K562 (cell line): ENCODE data around the gene APOB.

Experiments
- ARHGAP35 ChIP-seq: fragments of 450-650 bp; IDR thresholded peaks from 2 replicates; pipeline ENCODE4 v1.6.1; 2018; ENCODE audit not compliant: partially characterized antibody
- EP300 ChIP-seq: IDR thresholded peaks from 2 replicates; pipeline ENCODE4 v1.6.1; 2012; ENCODE audit warnings: low read length, improper control_type of control experiment
- IRF2 ChIP-seq: sonication (generic); formaldehyde crosslinking; IDR thresholded peaks from 2 replicates; pipeline ENCODE4 v1.8.1; 2022; ENCODE audit warnings: mild to moderate bottlenecking, missing genetic modification reagents
- KLF13 ChIP-seq: fragments of 450-650 bp; IDR thresholded peaks from 2 replicates; pipeline ENCODE4 v1.6.1; 2016; ENCODE audit warnings: missing genetic modification characterization, low read depth, mild to moderate bottlenecking, missing compliant biosample characterization, moderate library complexity, borderline replicate concordance
- MTA3 ChIP-seq: fragments of 450-650 bp; formaldehyde crosslinking; IDR thresholded peaks from 2 replicates; pipeline ENCODE4 v1.6.1; 2017; ENCODE audit warnings: mild to moderate bottlenecking, borderline replicate concordance
- NCOA2 ChIP-seq, 2 experiments: fragments of 450-650 bp; IDR thresholded peaks; 2 replicates each; pipeline ENCODE4 v1.6.1; 2018; ENCODE audit warnings: mild to moderate bottlenecking in 2 of 2, moderate library complexity in 1 of 2; ENCODE audit not compliant: partially characterized antibody in 2 of 2
- POLR2A ChIP-seq: fragments of 450-650 bp; conservative IDR thresholded peaks from 2 replicates; pipeline ENCODE4 v1.6.1; 2016
- TARDBP ChIP-seq: fragments of 450-650 bp; IDR thresholded peaks from 2 replicates; pipeline ENCODE4 v1.6.1; 2016
- TF ChIP-seq, protein P1 (sequence below): sonication (generic); formaldehyde crosslinking; IDR thresholded peaks from 2 replicates; pipeline ENCODE4 v1.9.0; 2022; ENCODE audit warnings: mild to moderate bottlenecking, missing genetic modification reagents
- TF ChIP-seq, protein P2 (sequence below), 2 experiments: fragments of 450-650 bp; conservative IDR thresholded peaks; 2 replicates each; pipeline ENCODE4 v1.6.1; 2017; ENCODE audit warnings: mild to moderate bottlenecking in 2 of 2, moderate library complexity in 2 of 2
- TF ChIP-seq, protein P3 (sequence below), 3 experiments: IDR thresholded peaks in 2 of 3; conservative IDR thresholded peaks in 1 of 3; 2 replicates each; pipeline ENCODE4 v1.5.1; 2011 to 2012; ENCODE audit warnings: low read length in 3 of 3, mild to moderate bottlenecking in 3 of 3, control low read depth in 2 of 3, improper control_type of control experiment in 1 of 3, inconsistent platforms in 1 of 3, low read depth in 1 of 3, mixed read lengths in 1 of 3, moderate library complexity in 1 of 3; ENCODE audit not compliant: insufficient read depth in 2 of 3
- TF ChIP-seq, protein P4 (sequence below): sonication (generic); formaldehyde crosslinking; IDR thresholded peaks from 2 replicates; pipeline ENCODE4 v1.5.0; 2020; ENCODE audit warnings: missing genetic modification reagents

DNA sequence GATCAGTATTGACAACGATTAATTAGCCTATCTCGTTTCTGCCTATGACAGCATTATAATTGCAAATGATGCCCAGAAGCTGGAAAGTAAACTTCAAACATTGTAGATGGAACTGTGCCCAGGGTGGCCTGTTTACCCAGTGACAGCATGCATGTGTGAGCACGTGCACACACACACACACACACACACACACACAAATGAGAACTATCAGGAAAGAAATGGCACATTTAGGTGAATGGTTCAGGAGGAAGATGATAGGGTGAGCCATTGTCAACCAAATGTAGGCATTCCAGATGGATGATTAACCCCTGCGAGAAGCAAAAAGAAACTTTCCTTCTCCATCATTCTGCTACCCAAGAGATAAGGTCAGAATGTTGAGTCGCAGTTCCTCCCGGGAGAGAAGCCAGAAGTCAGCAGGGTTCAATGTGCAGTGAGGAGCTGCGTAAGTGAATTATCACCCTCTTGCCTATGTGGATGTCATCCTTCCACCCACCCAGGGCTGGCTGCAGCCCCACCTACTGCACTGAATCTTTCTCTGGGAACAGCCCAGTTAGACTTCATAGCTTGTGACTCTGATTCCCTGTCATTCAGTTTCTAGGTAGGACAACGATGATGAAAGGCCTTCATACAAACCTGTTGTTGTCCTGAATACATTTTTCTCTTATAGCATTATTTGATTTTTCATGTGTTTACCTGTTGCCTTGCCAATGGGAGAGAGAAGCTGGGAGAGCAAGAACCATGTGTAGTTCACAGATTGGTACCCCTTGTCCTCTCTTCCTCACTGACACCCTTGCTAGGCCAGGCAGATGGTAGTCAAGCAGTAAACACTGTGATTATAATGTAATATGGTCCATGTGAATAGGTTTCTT lies 3.5 kb upstream of the APOB start:
- TF ChIP-seq, protein P1, sequence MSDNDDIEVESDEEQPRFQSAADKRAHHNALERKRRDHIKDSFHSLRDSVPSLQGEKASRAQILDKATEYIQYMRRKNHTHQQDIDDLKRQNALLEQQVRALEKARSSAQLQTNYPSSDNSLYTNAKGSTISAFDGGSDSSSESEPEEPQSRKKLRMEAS (CRISPR knock-in tag), result no peak
- TF ChIP-seq EP300, result no peak
- TF ChIP-seq, protein P2, sequence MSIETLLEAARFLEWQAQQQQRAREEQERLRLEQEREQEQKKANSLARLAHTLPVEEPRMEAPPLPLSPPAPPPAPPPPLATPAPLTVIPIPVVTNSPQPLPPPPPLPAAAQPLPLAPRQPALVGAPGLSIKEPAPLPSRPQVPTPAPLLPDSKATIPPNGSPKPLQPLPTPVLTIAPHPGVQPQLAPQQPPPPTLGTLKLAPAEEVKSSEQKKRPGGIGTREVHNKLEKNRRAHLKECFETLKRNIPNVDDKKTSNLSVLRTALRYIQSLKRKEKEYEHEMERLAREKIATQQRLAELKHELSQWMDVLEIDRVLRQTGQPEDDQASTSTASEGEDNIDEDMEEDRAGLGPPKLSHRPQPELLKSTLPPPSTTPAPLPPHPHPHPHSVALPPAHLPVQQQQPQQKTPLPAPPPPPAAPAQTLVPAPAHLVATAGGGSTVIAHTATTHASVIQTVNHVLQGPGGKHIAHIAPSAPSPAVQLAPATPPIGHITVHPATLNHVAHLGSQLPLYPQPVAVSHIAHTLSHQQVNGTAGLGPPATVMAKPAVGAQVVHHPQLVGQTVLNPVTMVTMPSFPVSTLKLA (conservative IDR thresholded peaks at IDR 0.05), result no peak
- TF ChIP-seq TARDBP, result no peak
- no peak for TF ChIP-seq KLF13 (tag)
- no peak for TF ChIP-seq NCOA2 (IDR thresholded peaks at IDR 0.05; ENCODE audit: partially characterized antibody in 2 of 2)
- no peak for TF ChIP-seq ARHGAP35
- no peak for TF ChIP-seq MTA3
- no peak for TF ChIP-seq POLR2A
- TF ChIP-seq, protein P3, sequence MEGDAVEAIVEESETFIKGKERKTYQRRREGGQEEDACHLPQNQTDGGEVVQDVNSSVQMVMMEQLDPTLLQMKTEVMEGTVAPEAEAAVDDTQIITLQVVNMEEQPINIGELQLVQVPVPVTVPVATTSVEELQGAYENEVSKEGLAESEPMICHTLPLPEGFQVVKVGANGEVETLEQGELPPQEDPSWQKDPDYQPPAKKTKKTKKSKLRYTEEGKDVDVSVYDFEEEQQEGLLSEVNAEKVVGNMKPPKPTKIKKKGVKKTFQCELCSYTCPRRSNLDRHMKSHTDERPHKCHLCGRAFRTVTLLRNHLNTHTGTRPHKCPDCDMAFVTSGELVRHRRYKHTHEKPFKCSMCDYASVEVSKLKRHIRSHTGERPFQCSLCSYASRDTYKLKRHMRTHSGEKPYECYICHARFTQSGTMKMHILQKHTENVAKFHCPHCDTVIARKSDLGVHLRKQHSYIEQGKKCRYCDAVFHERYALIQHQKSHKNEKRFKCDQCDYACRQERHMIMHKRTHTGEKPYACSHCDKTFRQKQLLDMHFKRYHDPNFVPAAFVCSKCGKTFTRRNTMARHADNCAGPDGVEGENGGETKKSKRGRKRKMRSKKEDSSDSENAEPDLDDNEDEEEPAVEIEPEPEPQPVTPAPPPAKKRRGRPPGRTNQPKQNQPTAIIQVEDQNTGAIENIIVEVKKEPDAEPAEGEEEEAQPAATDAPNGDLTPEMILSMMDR (IDR thresholded peaks at IDR 0.05 in 2 of 3, conservative IDR thresholded peaks at IDR 0.05 in 1 of 3; ENCODE audit: insufficient read depth in 2 of 3, low read depth in 1 of 3, low read length in 3 of 3), result no peak
- TF ChIP-seq, protein P4, sequence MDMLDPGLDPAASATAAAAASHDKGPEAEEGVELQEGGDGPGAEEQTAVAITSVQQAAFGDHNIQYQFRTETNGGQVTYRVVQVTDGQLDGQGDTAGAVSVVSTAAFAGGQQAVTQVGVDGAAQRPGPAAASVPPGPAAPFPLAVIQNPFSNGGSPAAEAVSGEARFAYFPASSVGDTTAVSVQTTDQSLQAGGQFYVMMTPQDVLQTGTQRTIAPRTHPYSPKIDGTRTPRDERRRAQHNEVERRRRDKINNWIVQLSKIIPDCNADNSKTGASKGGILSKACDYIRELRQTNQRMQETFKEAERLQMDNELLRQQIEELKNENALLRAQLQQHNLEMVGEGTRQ (CRISPR knock-in tag), result no peak
- no peak for TF ChIP-seq IRF2 (CRISPR knock-in tag)
